Measurements from ENCODE around the gene IGFL2.
"Not testable (repeated sequence)": the region's sequence is repeated elsewhere in the genome, so short reads cannot be mapped to it uniquely, and the experiment has no call there.

IGFL2 gene

GRCh38 chr19:46179076-46179759 lies 31.2 kb downstream of the IGFL2 start:
- Histone ChIP-seq H3K9me3 (ENCODE audit: control insufficient read depth in 1 of 2, low read length in 2 of 2) (no peaks in the 10 kb centered on the region), H3K36me3 (ENCODE audit: control insufficient read depth in 1 of 2, insufficient read depth in 2 of 2, low read length in 2 of 2) (no peaks in the 10 kb centered on the region), H3K27me3 (ENCODE audit: low read depth, low read length) (peaks cover 4% of the 10 kb centered on the region), H3K4me1 (ENCODE audit: control insufficient read depth in 1 of 2, insufficient read depth in 2 of 2, low read length in 2 of 2) (no peaks in the 10 kb centered on the region), H3K27ac (ENCODE audit: low read length) (no peak overlapping the region), H3K4me3 (ENCODE audit: low read depth in 1 of 2, low read length in 2 of 2) (no peak overlapping the region)

- no peak overlapping the region for H3K4me3 ChIP-seq (ENCODE audit: low read depth in 1 of 2, low read length in 2 of 2)
- H3K9me3 ChIP-seq (ENCODE audit: control insufficient read depth in 1 of 2, low read length in 2 of 2), result no peaks in the 10 kb centered on the region
- no peaks in the 10 kb centered on the region for H3K36me3 ChIP-seq (ENCODE audit: control insufficient read depth in 1 of 2, insufficient read depth in 2 of 2, low read length in 2 of 2)
- H3K27me3 ChIP-seq (ENCODE audit: low read depth, low read length), result peaks cover 4% of the 10 kb centered on the region
- no peak overlapping the region for H3K27ac ChIP-seq (ENCODE audit: low read length)
- no peaks in the 10 kb centered on the region for H3K4me1 ChIP-seq (ENCODE audit: control insufficient read depth in 1 of 2, insufficient read depth in 2 of 2, low read length in 2 of 2)
Observed at GRCh38 chr19:46180701-46181387, 32.8 kb downstream of the IGFL2 start.

- H3K4me3 ChIP-seq (ENCODE audit: low read depth in 1 of 2, low read length in 2 of 2), result no peak overlapping the region
- H3K4me1 ChIP-seq (ENCODE audit: control insufficient read depth in 1 of 2, insufficient read depth in 2 of 2, low read length in 2 of 2), result no peaks in the 10 kb centered on the region
- H3K9me3 ChIP-seq (ENCODE audit: control insufficient read depth in 1 of 2, low read length in 2 of 2), result no peaks in the 10 kb centered on the region
- no peak overlapping the region for H3K27ac ChIP-seq (ENCODE audit: low read length)
- peaks cover 4% of the 10 kb centered on the region for H3K27me3 ChIP-seq (ENCODE audit: low read depth, low read length)
- no peaks in the 10 kb centered on the region for H3K36me3 ChIP-seq (ENCODE audit: control insufficient read depth in 1 of 2, insufficient read depth in 2 of 2, low read length in 2 of 2)
Observed at GRCh38 chr19:46181388-46181779, 33.3 kb downstream of the IGFL2 start.

- H3K4me3 ChIP-seq (ENCODE audit: low read depth in 1 of 2, low read length in 2 of 2), result no peak overlapping the region
- no peaks in the 10 kb centered on the region for H3K36me3 ChIP-seq (ENCODE audit: control insufficient read depth in 1 of 2, insufficient read depth in 2 of 2, low read length in 2 of 2)
- H3K4me1 ChIP-seq (ENCODE audit: control insufficient read depth in 1 of 2, insufficient read depth in 2 of 2, low read length in 2 of 2), result no peaks in the 10 kb centered on the region
- peaks cover 4% of the 10 kb centered on the region for H3K27me3 ChIP-seq (ENCODE audit: low read depth, low read length)
- H3K9me3 ChIP-seq (ENCODE audit: control insufficient read depth in 1 of 2, low read length in 2 of 2), result no peaks in the 10 kb centered on the region
- H3K27ac ChIP-seq (ENCODE audit: low read length), result no peak overlapping the region
Observed at GRCh38 chr19:46182476-46182875, 34.4 kb downstream of the IGFL2 start.

GRCh38 chr19:46184775-46185710 lies 37.0 kb downstream of the IGFL2 start:
- not testable (repeated sequence) for H3K4me3 ChIP-seq (ENCODE audit: low read depth in 1 of 2, low read length in 2 of 2); H3K9me3 ChIP-seq (ENCODE audit: control insufficient read depth in 1 of 2, low read length in 2 of 2); H3K4me1 ChIP-seq (ENCODE audit: control insufficient read depth in 1 of 2, insufficient read depth in 2 of 2, low read length in 2 of 2); H3K36me3 ChIP-seq (ENCODE audit: control insufficient read depth in 1 of 2, insufficient read depth in 2 of 2, low read length in 2 of 2); H3K27me3 ChIP-seq (ENCODE audit: low read depth, low read length); H3K27ac ChIP-seq (ENCODE audit: low read length)

- no peaks in the 10 kb centered on the region for H3K27me3 ChIP-seq (ENCODE audit: low read depth, low read length)
- no peak overlapping the region for H3K27ac ChIP-seq (ENCODE audit: low read length)
- H3K4me3 ChIP-seq (ENCODE audit: low read depth in 1 of 2, low read length in 2 of 2), result no peak overlapping the region
- H3K36me3 ChIP-seq (ENCODE audit: control insufficient read depth in 1 of 2, insufficient read depth in 2 of 2, low read length in 2 of 2), result no peaks in the 10 kb centered on the region
- H3K9me3 ChIP-seq (ENCODE audit: control insufficient read depth in 1 of 2, low read length in 2 of 2), result no peaks in the 10 kb centered on the region
- no peaks in the 10 kb centered on the region for H3K4me1 ChIP-seq (ENCODE audit: control insufficient read depth in 1 of 2, insufficient read depth in 2 of 2, low read length in 2 of 2)
Observed at GRCh38 chr19:46186101-46186716, 38.2 kb downstream of the IGFL2 start.

GRCh38 chr19:46186717-46187101 lies 38.7 kb downstream of the IGFL2 start:
- Histone ChIP-seq H3K27me3 (ENCODE audit: low read depth, low read length) (no peaks in the 10 kb centered on the region), H3K27ac (ENCODE audit: low read length) (no peak overlapping the region), H3K4me3 (ENCODE audit: low read depth in 1 of 2, low read length in 2 of 2) (no peak overlapping the region), H3K4me1 (ENCODE audit: control insufficient read depth in 1 of 2, insufficient read depth in 2 of 2, low read length in 2 of 2) (no peaks in the 10 kb centered on the region), H3K36me3 (ENCODE audit: control insufficient read depth in 1 of 2, insufficient read depth in 2 of 2, low read length in 2 of 2) (no peaks in the 10 kb centered on the region), H3K9me3 (ENCODE audit: control insufficient read depth in 1 of 2, low read length in 2 of 2) (no peaks in the 10 kb centered on the region)

GRCh38 chr19:46189971-46190888 lies 42.2 kb downstream of the IGFL2 start:
- Histone ChIP-seq H3K4me1 (ENCODE audit: control insufficient read depth in 1 of 2, insufficient read depth in 2 of 2, low read length in 2 of 2) (no peaks in the 10 kb centered on the region), H3K36me3 (ENCODE audit: control insufficient read depth in 1 of 2, insufficient read depth in 2 of 2, low read length in 2 of 2) (no peaks in the 10 kb centered on the region), H3K4me3 (ENCODE audit: low read depth in 1 of 2, low read length in 2 of 2) (no peak overlapping the region), H3K27ac (ENCODE audit: low read length) (no peak overlapping the region), H3K9me3 (ENCODE audit: control insufficient read depth in 1 of 2, low read length in 2 of 2) (no peaks in the 10 kb centered on the region), H3K27me3 (ENCODE audit: low read depth, low read length) (no peaks in the 10 kb centered on the region)

- no peaks in the 10 kb centered on the region for H3K4me1 ChIP-seq (ENCODE audit: control insufficient read depth in 1 of 2, insufficient read depth in 2 of 2, low read length in 2 of 2)
- H3K27me3 ChIP-seq (ENCODE audit: low read depth, low read length), result no peaks in the 10 kb centered on the region
- H3K36me3 ChIP-seq (ENCODE audit: control insufficient read depth in 1 of 2, insufficient read depth in 2 of 2, low read length in 2 of 2), result no peaks in the 10 kb centered on the region
- H3K9me3 ChIP-seq (ENCODE audit: control insufficient read depth in 1 of 2, low read length in 2 of 2), result no peaks in the 10 kb centered on the region
- no peak overlapping the region for H3K4me3 ChIP-seq (ENCODE audit: low read depth in 1 of 2, low read length in 2 of 2)
- no peak overlapping the region for H3K27ac ChIP-seq (ENCODE audit: low read length)
Observed at GRCh38 chr19:46191356-46191755, 43.3 kb downstream of the IGFL2 start.

GRCh38 chr19:46191972-46192371 lies 43.9 kb downstream of the IGFL2 start:
- H3K27ac ChIP-seq (ENCODE audit: low read length), result no peak overlapping the region
- H3K36me3 ChIP-seq (ENCODE audit: control insufficient read depth in 1 of 2, insufficient read depth in 2 of 2, low read length in 2 of 2), result no peaks in the 10 kb centered on the region
- H3K4me3 ChIP-seq (ENCODE audit: low read depth in 1 of 2, low read length in 2 of 2), result no peak overlapping the region
- H3K9me3 ChIP-seq (ENCODE audit: control insufficient read depth in 1 of 2, low read length in 2 of 2), result no peaks in the 10 kb centered on the region
- no peaks in the 10 kb centered on the region for H3K27me3 ChIP-seq (ENCODE audit: low read depth, low read length)
- no peaks in the 10 kb centered on the region for H3K4me1 ChIP-seq (ENCODE audit: control insufficient read depth in 1 of 2, insufficient read depth in 2 of 2, low read length in 2 of 2)
